Neutrophil (primary cell): Measurements from ENCODE around the gene CENPB.
"Not testable (repeated sequence)": the region's sequence is repeated elsewhere in the genome, so short reads cannot be mapped to it uniquely, and the experiment has no call there.

Experiments
- H3K27ac ChIP-seq: fragments of 200-600 bp; sonication (generic); 2 replicates; pipeline ENCODE4 v1.5.1; 2016; ENCODE audit warnings: mild to moderate bottlenecking, moderate library complexity
- H3K27me3 ChIP-seq: fragments of 200-600 bp; sonication (generic); 2 replicates; pipeline ENCODE4 v1.6.0; 2016; ENCODE audit warnings: mild to moderate bottlenecking
- H3K36me3 ChIP-seq: fragments of 200-600 bp; sonication (generic); 2 replicates; pipeline ENCODE4 v1.5.1; 2017
- H3K4me1 ChIP-seq, 2 experiments: fragments of 200-600 bp in 1 of 2; sonication (generic) in 1 of 2; 1 replicate in 1 of 2; 2 replicates in 1 of 2; pipeline versions ENCODE4 v1.5.1 to v1.6.1; 2013 to 2016; ENCODE audit warnings: low read depth in 1 of 2, low read length in 1 of 2, mild to moderate bottlenecking in 1 of 2, moderate library complexity in 1 of 2; ENCODE audit not compliant: control insufficient read depth in 1 of 2, insufficient read depth in 1 of 2
- H3K4me3 ChIP-seq, 2 experiments: fragments of 200-600 bp in 1 of 2; sonication (generic) in 1 of 2; 1 replicate in 1 of 2; 2 replicates in 1 of 2; pipeline ENCODE4 v1.5.1; 2013 to 2016; ENCODE audit warnings: low read depth in 1 of 2, low read length in 1 of 2, mild to moderate bottlenecking in 1 of 2, moderate library complexity in 1 of 2
- H3K9me3 ChIP-seq: fragments of 200-600 bp; sonication (generic); 2 replicates; pipeline ENCODE4 v1.5.1; 2016
- TF ChIP-seq, protein P1 (sequence below): fragments of 200-600 bp; sonication (generic); IDR thresholded peaks from 2 replicates; pipeline ENCODE4 v1.5.1; 2016; ENCODE audit warnings: antibody characterized with exemption

CENPB gene

DNA sequence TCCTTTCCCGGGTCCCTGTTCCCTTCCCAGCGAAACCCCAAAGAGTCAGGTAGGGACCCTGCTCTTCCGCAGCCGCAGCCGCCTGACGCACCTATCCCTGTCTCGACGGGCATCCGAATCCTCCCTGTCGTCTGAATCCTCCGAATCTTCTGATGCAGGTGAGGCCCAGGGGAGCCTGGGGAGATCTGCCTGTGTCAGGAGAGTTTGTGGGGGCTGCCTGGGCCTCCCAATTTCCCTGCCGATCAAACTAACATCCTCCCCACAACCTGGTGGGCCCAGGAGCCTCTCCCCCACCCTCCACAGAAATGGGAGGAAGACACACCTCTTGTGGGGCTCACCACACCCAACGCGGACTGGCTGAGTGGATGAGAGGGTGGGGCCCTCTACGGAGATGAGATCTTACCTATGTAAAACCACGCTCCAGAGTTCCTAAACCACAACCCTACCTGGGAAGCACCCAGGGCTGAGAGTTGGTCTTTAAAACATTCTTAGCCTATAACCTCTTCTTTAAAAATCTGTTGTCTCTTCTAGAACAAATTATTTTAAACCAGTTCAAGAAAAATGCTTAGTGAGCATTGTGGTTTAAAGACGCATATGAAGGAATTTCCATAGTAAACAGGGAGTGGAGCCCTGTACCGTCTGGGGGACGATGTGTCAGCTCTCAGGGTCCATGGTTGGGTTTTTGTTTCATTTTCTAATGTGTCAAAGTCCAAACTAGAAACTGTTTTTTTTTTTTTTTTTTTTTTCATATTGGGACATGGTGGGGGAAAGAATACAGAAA, 11.2 kb upstream of the CENPB start:
- no peak overlapping the region for H3K27ac ChIP-seq
- H3K4me1 ChIP-seq, result peaks cover 18 to 20% of the 10 kb centered on the region in 2 experiments
- no peak overlapping the region for H3K4me3 ChIP-seq
- H3K36me3 ChIP-seq, result peaks cover 26% of the 10 kb centered on the region
- H3K27me3 ChIP-seq, result no peaks in the 10 kb centered on the region
- H3K9me3 ChIP-seq, result no peaks in the 10 kb centered on the region
- TF ChIP-seq, protein P1, sequence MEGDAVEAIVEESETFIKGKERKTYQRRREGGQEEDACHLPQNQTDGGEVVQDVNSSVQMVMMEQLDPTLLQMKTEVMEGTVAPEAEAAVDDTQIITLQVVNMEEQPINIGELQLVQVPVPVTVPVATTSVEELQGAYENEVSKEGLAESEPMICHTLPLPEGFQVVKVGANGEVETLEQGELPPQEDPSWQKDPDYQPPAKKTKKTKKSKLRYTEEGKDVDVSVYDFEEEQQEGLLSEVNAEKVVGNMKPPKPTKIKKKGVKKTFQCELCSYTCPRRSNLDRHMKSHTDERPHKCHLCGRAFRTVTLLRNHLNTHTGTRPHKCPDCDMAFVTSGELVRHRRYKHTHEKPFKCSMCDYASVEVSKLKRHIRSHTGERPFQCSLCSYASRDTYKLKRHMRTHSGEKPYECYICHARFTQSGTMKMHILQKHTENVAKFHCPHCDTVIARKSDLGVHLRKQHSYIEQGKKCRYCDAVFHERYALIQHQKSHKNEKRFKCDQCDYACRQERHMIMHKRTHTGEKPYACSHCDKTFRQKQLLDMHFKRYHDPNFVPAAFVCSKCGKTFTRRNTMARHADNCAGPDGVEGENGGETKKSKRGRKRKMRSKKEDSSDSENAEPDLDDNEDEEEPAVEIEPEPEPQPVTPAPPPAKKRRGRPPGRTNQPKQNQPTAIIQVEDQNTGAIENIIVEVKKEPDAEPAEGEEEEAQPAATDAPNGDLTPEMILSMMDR, result no peak

DNA sequence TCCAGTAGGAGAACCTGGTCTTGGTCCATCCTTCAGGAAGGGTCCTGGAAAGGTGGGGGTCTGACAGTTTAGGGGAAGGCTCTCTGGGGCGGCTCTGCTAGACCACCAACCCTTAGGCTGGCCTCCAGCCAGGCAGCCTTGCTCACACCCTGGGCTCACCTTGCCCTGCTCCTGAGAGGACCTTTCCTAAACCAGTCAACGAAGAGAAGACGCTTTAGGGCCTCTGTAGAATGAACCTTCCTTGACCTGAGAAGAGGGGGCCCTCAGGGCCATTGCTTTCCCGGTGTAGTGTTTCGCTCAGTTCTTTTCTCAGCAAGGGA, 10.6 kb upstream of the CENPB start:
- Histone ChIP-seq H3K9me3 (no peaks in the 10 kb centered on the region), H3K27me3 (no peaks in the 10 kb centered on the region), H3K4me3 (no peak overlapping the region), H3K36me3 (peaks cover 21% of the 10 kb centered on the region), H3K27ac (no peak overlapping the region), H3K4me1 (peaks cover 18 to 20% of the 10 kb centered on the region in 2 experiments)
- TF ChIP-seq, protein P1, result no peak

DNA sequence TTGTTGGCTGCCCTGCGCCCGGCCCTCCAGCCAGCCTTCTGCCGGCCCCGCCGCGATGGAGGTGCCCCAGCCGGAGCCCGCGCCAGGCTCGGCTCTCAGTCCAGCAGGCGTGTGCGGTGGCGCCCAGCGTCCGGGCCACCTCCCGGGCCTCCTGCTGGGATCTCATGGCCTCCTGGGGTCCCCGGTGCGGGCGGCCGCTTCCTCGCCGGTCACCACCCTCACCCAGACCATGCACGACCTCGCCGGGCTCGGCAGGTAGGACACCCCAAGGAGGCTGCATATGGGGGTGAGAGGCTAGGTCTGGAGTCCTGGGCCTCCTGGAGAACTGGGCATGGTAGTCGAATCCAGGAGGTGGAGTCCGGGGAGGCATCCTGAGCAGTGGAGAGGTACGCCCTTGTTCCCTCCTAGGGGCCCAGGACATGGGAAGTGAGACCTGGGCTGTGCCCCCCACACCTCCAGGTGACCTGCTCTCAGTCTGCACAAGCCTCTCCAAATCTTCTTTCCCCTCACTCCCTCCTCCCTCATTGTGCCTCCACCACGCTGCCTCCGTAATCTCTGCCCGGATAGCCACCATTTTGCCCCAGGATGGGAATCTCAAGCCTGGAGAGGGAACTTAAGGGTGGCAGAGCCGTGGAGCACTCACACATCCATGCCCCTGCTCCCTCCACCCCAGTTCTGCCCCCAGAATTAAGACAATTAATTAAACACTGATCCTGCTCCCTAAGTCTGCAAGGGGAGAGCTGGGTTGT, 10.1 kb upstream of the CENPB start:
- H3K4me3 ChIP-seq, result peak overlapping the region; percentile 55 to 74
- H3K27ac ChIP-seq, result no peak overlapping the region
- H3K4me1 ChIP-seq, result peaks cover 18 to 20% of the 10 kb centered on the region in 2 experiments
- H3K9me3 ChIP-seq, result no peaks in the 10 kb centered on the region
- peaks cover 16% of the 10 kb centered on the region for H3K36me3 ChIP-seq
- TF ChIP-seq, protein P1, result no peak
- H3K27me3 ChIP-seq, result no peaks in the 10 kb centered on the region

DNA sequence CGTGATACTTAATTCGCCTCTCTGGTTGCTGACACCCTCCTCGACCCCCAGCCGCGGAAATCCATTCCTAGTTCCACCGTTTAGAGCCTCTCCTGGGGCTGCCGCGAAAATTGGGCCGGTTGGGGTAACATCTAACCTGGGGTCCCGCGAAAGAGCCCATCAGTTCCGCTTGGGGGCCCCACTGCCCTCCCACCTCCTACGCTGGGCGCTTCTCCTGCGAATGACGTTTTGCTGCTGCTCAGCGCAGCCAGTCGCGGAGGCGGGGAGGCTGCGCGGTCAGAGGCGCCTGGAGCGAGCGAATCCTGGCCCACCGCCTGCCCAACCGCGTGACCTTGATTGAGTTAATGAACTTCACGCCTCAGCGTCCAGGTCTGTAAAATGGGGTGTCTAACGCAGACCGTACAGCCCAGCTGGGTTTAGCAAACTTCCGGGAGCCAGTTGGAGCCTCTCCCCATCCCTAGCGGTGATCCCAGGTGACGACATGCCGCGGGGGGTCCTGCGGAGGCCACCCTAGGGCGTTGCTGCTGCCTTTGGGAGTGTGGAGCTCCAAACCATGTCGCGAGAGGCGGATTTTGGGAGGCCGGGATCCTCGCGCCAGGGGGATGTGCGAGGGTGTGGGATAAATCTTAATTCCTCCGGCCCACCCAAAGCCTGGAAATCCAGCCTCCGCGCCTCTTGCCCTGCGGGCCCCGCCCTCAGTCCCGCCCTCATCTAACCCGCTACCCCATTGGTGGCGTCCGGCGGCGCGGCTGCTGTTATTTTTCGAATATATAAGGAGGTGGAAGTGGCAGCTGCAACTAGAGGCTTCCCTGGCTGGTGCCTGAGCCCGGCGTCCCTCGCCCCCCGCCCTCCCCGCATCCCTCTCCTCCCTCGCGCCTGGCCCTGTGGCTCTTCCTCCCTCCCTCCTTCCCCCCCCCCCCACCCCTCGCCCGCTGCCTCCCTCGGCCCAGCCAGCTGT, 9.2 kb upstream of the CENPB start, which contains the start of gene CDC25B:
CDC25B (plus strand) TSS at position 800 of the 958 bp plus-strand sequence. CDS start 222 bp downstream, outside the sequence.
- TF ChIP-seq, protein P1, result peak; percentile 10
- H3K27ac ChIP-seq, result no peak within 1 kb of the TSS

DNA sequence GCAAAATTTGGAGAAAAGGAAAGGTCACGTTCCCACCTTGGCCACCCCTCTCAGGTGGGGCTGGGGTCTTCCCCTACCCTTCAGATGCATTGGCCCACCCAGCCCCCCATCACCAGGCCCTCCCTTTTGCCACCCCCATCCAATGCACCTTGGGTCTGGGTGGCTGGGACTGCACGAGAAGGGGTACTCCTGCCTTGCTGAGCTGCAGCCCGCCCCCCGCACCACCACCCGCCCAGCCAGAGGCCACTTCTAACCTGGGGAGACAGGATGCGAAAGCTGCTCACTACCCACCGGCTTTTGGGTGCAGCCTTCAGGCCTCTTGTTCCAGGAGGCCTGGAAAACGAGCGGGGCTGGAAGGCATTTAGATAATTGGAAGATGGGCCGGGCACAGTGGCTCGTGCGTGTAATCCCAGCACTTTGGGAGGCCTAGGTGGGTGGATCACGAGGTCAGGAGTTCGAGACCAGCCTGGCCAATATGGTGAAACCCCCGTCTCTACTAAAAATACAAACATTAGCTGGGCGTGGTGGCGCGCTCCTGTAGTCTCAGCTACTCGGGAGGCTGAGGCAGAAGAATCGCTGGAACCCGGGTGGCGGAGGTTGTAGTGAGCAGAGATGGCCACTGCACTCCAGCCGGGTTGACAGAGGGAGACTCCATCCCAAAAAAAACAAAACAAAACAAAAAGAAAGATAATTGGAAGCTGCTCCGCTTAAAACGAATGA, 8.3 kb upstream of the CENPB start:
- no peak overlapping the region for H3K27ac ChIP-seq
- H3K4me3 ChIP-seq, result peak overlapping the region in 1 of 2 experiments; percentile 74
- H3K4me1 ChIP-seq, result peaks cover 20 to 21% of the 10 kb centered on the region in 2 experiments
- no peaks in the 10 kb centered on the region for H3K27me3 ChIP-seq
- H3K36me3 ChIP-seq, result no peaks in the 10 kb centered on the region
- TF ChIP-seq, protein P1, result no peak
- H3K9me3 ChIP-seq, result no peaks in the 10 kb centered on the region

More for the DNA sequence above, 9.2 kb upstream of the CENPB start, which contains the start of gene CDC25B:
- Histone ChIP-seq H3K36me3 (peaks cover 7% of the 10 kb centered on the region), H3K4me3 (peak within 1 kb of the TSS; percentile 55 to 74), H3K9me3 (no peaks in the 10 kb centered on the region), H3K27me3 (no peaks in the 10 kb centered on the region), H3K4me1 (peaks cover 18 to 20% of the 10 kb centered on the region in 2 experiments)

DNA sequence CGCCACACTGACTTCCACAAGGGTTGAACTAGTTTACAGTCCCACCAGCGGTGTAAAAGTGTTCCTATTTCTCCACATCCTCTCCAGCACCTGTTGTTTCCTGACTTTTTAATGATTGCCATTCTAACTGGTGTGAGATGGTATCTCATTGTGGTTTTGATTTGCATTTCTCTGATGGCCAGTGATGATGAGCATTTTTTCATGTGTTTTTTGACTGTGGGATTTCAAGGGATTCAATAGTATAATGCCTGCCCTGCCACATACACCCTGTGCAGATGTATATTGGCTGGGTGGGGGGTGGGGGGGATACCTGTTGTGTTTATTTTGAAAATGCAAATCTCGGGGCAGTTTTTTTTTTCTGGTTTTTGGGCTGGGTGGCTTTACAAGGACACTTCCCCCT, 7.6 kb upstream of the CENPB start:
- not testable (repeated sequence) for H3K9me3 ChIP-seq, H3K4me3 ChIP-seq, H3K27ac ChIP-seq, H3K36me3 ChIP-seq, H3K27me3 ChIP-seq
- H3K4me1 ChIP-seq, result peaks cover 22 to 23% of the 10 kb centered on the region in 2 experiments

DNA sequence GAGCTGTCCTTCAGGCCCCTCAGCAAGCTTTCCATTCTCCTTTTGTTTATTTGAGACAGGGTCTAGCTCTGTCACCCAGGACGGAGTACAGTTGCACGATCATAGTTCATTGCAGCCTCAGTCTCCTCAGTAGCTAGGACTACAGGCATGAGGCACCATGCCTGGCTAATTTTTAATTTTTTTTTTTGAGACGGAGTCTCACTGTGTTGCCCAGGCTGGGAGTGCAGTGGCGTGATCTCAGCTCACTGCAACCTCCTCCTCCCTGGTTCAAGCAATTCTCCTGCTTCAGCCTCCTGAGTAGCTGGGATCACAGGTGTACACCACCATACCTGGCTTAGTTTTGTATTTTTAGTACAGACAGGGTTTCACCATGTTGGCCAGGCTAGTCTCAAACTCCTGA, 2.7 kb upstream of the CENPB start:
- H3K27me3 ChIP-seq, H3K27ac ChIP-seq: not testable (repeated sequence)

More for the DNA sequence above, 2.7 kb upstream of the CENPB start:
- H3K9me3 ChIP-seq, H3K4me3 ChIP-seq, H3K36me3 ChIP-seq: not testable (repeated sequence)
- H3K4me1 ChIP-seq, result peaks cover 27 to 32% of the 10 kb centered on the region in 2 experiments
